Sciatic nerve (tissue), 2 donors: ENCODE data around the gene SLC25A41. TPM values are rescaled to one million over a fixed set of nuclear protein-coding genes. Genes with fewer than 3 reads are reported as not detected.

Experiments used
- ATAC-seq: fragments of 200-7000 bp; cut with Tn5 transposase; one replicate; pipeline ENCODE4 v1.9.1; 2020; ENCODE audit warnings: mild to moderate bottlenecking, moderate library complexity
- DNase-seq: peaks from one replicate; pipeline ENCODE4 v3.0.0-alpha.2; 2020; ENCODE audit warnings: low spot score
- intact Hi-C: fragments of 100-400 bp; cut with DNase I; formaldehyde crosslinking; loops from one replicate; pipeline ENCODE4 v1.14.2; 2022
- total RNA-seq: library from RNA; stranded (reverse); fragmentation: NEBNext Ultra II Directional; extraction: Animal tissue kit (Norgen Biotek cat#: 25700); gene quantifications from one replicate; pipeline ENCODE4 v1.2.1, GENCODE V29; 2021
- donor health status: DM: no; HTN: no; CAD: no.
- donor health status: DM: no; HTN: no; CAD: no.

SLC25A41 gene
- total RNA-seq: 0.27 TPM

GRCh38 chr19:6433663-6434062, at the start of gene SLC25A41:
Gene SLC25A41 (minus strand): TSS chr19:6433763. CDS start chr19:6433693, 70 bp downstream.
- DNase-seq (no peak), ATAC-seq (no peak)
- intact Hi-C loops: no loop called here

GRCh38 chr19:6483235-6483634, 49.7 kb upstream of the SLC25A41 start:
- DNase-seq: no peak
- ATAC-seq: no peak
- intact Hi-C loops: no loop called here

GRCh38 chr19:6482343-6482686, 48.8 kb upstream of the SLC25A41 start:
- ATAC-seq (no peak), DNase-seq (no peak)
- intact Hi-C loops: no loop called here

GRCh38 chr19:6481541-6482342, 48.2 kb upstream of the SLC25A41 start, which contains the start of gene DENND1C:
Gene DENND1C (minus strand): TSS chr19:6481787. CDS start chr19:6481695, 92 bp downstream.
- DNase-seq (no peak), ATAC-seq (peak; percentile 67)
- intact Hi-C loops: no loop called here

- DNase-seq (no peak), ATAC-seq (peak; percentile 28)
- intact Hi-C loops: no loop called here
Observed at GRCh38 chr19:6480848-6481415, 47.4 kb upstream of the SLC25A41 start.

GRCh38 chr19:6479836-6480398, 46.4 kb upstream of the SLC25A41 start:
- intact Hi-C loops: no loop called here
- no peak for DNase-seq
- no peak for ATAC-seq

- no peak for DNase-seq
- intact Hi-C loops: no loop called here
- no peak for ATAC-seq
Observed at GRCh38 chr19:6478815-6479214, 45.3 kb upstream of the SLC25A41 start.

DNA sequence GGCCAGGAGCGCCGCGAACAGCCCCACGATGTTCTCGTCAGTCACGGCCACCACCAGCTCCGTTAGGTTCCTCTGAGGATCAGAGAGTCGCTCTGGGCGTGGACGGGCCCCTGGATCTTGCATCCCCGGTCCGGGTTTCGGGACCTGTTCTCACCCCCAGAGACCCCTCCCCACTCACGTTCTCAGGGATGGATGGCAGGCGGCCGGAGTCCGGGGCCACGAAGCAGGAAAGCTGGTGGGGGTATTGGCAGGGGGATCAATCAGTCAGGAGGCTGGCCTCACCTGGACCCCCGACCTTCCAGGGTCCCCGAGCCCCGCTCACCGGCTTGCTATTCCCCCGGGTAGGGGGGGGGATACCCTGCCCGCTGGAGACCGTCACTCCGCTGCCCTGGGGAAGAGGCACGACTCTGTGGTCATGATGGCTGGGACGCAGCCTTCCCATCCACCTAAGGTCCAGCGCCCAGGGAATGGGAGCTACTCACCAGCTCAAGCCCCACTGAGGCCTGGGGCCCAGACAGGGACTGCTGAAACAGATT, 43.4 kb upstream of the SLC25A41 start:
- no peak for ATAC-seq
- no peak for DNase-seq

GRCh38 chr19:6476155-6476895, 42.8 kb upstream of the SLC25A41 start:
- ATAC-seq (peak; percentile 81), DNase-seq (peak; percentile 71)
- intact Hi-C loops: no loop called here

More for the DNA sequence above, 43.4 kb upstream of the SLC25A41 start:
- intact Hi-C loops: no loop called here

- intact Hi-C loops: no loop called here
- ATAC-seq (peak; percentile 24), DNase-seq (no peak)
Observed at GRCh38 chr19:6475321-6476108, 42.0 kb upstream of the SLC25A41 start.

DNA sequence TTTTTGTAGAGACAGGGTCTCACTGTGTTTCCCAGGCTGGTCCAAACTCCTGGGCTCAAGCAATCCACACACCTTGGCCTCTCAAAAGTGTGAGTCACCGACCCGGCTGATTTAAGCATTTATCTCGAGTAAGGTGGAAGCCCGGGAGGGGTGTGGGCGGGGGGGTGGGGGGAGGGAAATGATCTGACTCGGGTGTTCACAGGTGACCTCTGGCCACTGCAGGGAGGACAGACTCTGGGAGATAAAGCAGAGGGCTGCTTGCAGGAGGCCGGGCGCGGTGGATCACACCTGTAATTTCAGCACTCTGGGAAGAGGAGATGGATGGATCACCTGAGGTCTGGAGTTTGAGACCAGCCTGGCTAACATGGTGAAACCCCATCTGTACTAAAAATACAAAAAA, 40.1 kb upstream of the SLC25A41 start:
- DNase-seq (no peak), ATAC-seq (no peak)
- intact Hi-C loops: no loop called here

DNA sequence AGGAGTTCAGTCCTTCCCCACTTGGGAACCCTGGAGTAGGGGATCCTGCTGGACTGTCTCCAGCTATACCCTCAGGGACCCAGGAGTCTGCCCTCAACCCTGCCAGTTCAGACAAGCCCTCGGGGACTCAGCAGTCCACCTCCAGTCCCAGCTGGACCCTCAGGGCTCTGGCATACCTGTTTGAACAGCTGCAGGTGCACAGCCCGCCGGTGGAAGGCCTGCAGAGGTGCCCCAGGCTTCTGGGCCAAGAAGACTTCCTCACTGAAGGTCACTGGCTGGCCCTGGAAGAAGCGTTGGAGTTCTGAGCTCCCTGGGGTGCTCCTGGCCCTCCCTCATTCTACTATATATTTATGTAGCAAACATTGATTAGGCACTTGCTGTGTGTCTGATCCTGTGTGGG, 39.1 kb upstream of the SLC25A41 start:
- ATAC-seq (no peak), DNase-seq (no peak)

DNA sequence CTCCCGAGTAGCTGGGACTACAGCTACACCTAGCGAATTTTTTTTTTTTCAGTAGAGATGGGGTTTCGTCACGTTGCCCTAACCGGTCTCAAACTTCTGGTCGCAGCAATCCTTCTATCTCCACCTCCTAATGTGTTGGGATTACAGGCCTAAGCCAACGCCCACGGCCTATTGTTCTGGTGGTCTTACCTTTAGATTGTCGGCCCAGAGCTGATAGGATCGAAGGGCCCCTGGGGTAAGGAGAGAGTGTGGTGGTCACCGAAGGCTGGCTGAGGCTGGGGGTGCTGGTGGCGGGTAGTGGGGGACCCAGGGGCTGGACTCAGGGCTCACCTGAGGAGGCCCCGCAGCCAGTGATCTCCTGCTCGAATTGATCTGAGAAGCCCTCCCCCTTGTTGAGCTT, 37.5 kb upstream of the SLC25A41 start:
- DNase-seq (no peak), ATAC-seq (no peak)
- intact Hi-C loops: no loop called here

More for the DNA sequence above, 39.1 kb upstream of the SLC25A41 start:
- intact Hi-C loops: no loop called here

GRCh38 chr19:6470173-6470572, 36.6 kb upstream of the SLC25A41 start:
- no peak for ATAC-seq

GRCh38 chr19:6467384-6467783, 33.8 kb upstream of the SLC25A41 start:
- intact Hi-C loops: no loop called here
- DNase-seq (no peak), ATAC-seq (no peak)

More at GRCh38 chr19:6470173-6470572, 36.6 kb upstream of the SLC25A41 start:
- DNase-seq: no peak
- intact Hi-C loops: no loop called here

- no peak for DNase-seq
- no peak for ATAC-seq
- intact Hi-C loops: no loop called here
Observed at GRCh38 chr19:6466526-6467248, 33.1 kb upstream of the SLC25A41 start.

DNA sequence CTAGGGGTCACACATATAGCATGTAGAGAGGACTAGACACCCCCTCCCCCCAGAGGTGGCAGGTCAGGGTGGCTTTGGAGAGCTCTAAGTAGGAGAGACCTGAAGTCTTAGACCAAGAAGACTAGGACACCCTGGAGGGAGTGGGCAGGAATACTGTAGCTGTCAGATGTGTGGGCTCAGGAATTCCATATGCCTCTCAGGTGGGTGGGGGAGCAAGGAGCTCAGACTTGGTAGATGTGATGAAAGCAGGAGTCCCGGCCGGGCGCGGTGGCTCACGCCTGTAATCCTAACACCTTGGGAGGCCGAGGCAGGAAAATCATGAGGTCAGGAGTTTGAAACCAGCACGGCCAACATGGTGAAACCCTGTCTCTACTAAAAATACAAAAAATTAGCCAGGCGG, 32.1 kb upstream of the SLC25A41 start:
- DNase-seq: no peak
- intact Hi-C loops: no loop called here
- ATAC-seq: no peak

GRCh38 chr19:6465006-6465405, 31.4 kb upstream of the SLC25A41 start:
- DNase-seq: no peak
- intact Hi-C loops: no loop called here

More at GRCh38 chr19:6465006-6465405, 31.4 kb upstream of the SLC25A41 start:
- no peak for ATAC-seq
